ENCODE data around the gene PPME1.

DNA sequence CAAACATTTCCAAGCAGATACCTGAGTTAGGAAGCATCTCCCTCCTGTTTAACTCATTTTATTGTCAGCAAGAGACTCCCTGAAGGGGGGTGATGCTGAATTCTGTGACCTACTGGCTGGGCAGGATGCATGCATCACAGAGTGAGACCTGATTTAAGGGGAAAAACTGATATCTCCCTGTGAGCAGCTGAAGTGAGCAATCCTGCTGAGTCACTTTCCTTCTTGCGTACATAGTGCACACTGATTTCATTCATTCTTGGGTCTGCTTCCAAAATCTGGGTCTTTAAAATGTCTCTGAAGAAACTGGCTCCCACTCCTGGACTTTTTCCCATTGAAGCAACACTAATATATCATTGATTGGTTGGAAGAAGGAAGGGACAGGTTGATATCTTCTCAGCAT is 117.1 kb downstream of the PPME1 start:
- TF ChIP-seq, protein P1, sequence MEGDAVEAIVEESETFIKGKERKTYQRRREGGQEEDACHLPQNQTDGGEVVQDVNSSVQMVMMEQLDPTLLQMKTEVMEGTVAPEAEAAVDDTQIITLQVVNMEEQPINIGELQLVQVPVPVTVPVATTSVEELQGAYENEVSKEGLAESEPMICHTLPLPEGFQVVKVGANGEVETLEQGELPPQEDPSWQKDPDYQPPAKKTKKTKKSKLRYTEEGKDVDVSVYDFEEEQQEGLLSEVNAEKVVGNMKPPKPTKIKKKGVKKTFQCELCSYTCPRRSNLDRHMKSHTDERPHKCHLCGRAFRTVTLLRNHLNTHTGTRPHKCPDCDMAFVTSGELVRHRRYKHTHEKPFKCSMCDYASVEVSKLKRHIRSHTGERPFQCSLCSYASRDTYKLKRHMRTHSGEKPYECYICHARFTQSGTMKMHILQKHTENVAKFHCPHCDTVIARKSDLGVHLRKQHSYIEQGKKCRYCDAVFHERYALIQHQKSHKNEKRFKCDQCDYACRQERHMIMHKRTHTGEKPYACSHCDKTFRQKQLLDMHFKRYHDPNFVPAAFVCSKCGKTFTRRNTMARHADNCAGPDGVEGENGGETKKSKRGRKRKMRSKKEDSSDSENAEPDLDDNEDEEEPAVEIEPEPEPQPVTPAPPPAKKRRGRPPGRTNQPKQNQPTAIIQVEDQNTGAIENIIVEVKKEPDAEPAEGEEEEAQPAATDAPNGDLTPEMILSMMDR (conservative IDR thresholded peaks at IDR 0.05; ENCODE audit: low read depth, low read length): no peak
- TF ChIP-seq EZH2 (IDR thresholded peaks at IDR 0.05; ENCODE audit: borderline replicate concordance, low read depth, low read length, poor library complexity, severe bottlenecking): no peak

Data from A673 (cell line).